NOMO-1 (cell line): Measurements from ENCODE around the gene MAPK8IP1.

Experiments used
- DNase-seq, 2 experiments: peaks; one replicate each; lab custom pipeline; 2025; ENCODE audit not compliant: unreplicated experiment in 2 of 2; lab: John Stamatoyannopoulos, UW

MAPK8IP1 gene

GRCh38 chr11:45906965-45907611 lies 21.6 kb downstream of the MAPK8IP1 start, which contains the start of gene FREY1:
Gene FREY1, minus strand, starts transcription at chr11:45907271. Its CDS starts 26 bp downstream, at chr11:45907245.
- no peak for DNase-seq

- no peak for DNase-seq
Measured at GRCh38 chr11:45907911-45908370, 22.5 kb downstream of the MAPK8IP1 start.

GRCh38 chr11:45909594-45910475 lies 24.4 kb downstream of the MAPK8IP1 start:
- DNase-seq, result no peak

GRCh38 chr11:45910623-45911022 lies 25.2 kb downstream of the MAPK8IP1 start:
- no peak for DNase-seq

- no peak for DNase-seq
Measured at GRCh38 chr11:45913514-45913913, 28.1 kb downstream of the MAPK8IP1 start.

GRCh38 chr11:45913942-45914635 lies 28.6 kb downstream of the MAPK8IP1 start:
- DNase-seq, result no peak

- DNase-seq, result no peak
Measured at GRCh38 chr11:45915446-45915845, 30.0 kb downstream of the MAPK8IP1 start.

GRCh38 chr11:45917286-45917622 lies 31.8 kb downstream of the MAPK8IP1 start:
- no peak for DNase-seq

GRCh38 chr11:45917623-45918330 lies 32.3 kb downstream of the MAPK8IP1 start, which contains the start of gene PEX16:
Gene PEX16, minus strand, starts transcription at chr11:45917877. Its CDS starts 66 bp downstream, at chr11:45917811.
- DNase-seq, result peak; percentile 99

- peak; percentile 61 to 71 for DNase-seq
Measured at GRCh38 chr11:45918331-45918941, 33.0 kb downstream of the MAPK8IP1 start.

- DNase-seq, result no peak
Measured at GRCh38 chr11:45918962-45919675, 33.7 kb downstream of the MAPK8IP1 start.

- DNase-seq, result no peak
Measured at GRCh38 chr11:45919806-45920530, 34.5 kb downstream of the MAPK8IP1 start.

- DNase-seq, result no peak
Measured at GRCh38 chr11:45920531-45921477, 35.4 kb downstream of the MAPK8IP1 start.

GRCh38 chr11:45921561-45922424 lies 36.3 kb downstream of the MAPK8IP1 start:
- DNase-seq, result no peak

GRCh38 chr11:45922425-45923082 lies 37.1 kb downstream of the MAPK8IP1 start, which contains the start of gene LARGE2:
Gene LARGE2, plus strand, starts transcription at chr11:45922656. Its CDS starts 227 bp downstream, at chr11:45922883.
- no peak for DNase-seq
